HEK293 (cell line): Measurements from ENCODE around the gene GTF3C5.

Experiments
- CTCF ChIA-PET: fragments of 350-600 bp; formaldehyde crosslinking; extraction: SDS; loops from one replicate; lab custom pipeline; 2021; ENCODE audit warnings: antibody characterized with exemption; lab: Yijun Ruan, JAX
- POLR2A ChIA-PET: fragments of 300-600 bp; formaldehyde crosslinking; extraction: SDS; loops from one replicate; lab custom pipeline; 2020; ENCODE audit warnings: antibody characterized with exemption, inconsistent platforms; lab: Yijun Ruan, JAX
- H3K27ac ChIP-seq: fragments of 200-500 bp; sonication (Bioruptor generic); 2 replicates; pipeline ENCODE4 v1.5.1; 2014; ENCODE audit warnings: low read depth, low read length, control low read depth, inconsistent platforms; ENCODE audit errors: extremely low read depth
- H3K36me3 ChIP-seq, 2 experiments: fragments of 200-500 bp in 1 of 2; sonication (Bioruptor generic) in 1 of 2; 1 replicate in 1 of 2; 2 replicates in 1 of 2; pipeline ENCODE4 v1.5.1; 2014 to 2017; ENCODE audit warnings: inconsistent platforms in 2 of 2, low read length in 2 of 2; ENCODE audit not compliant: control insufficient read depth in 2 of 2, insufficient read depth in 1 of 2
- H3K4me1 ChIP-seq: fragments of 200-500 bp; sonication (Bioruptor generic); 2 replicates; pipeline ENCODE4 v1.5.1; 2014; ENCODE audit warnings: mild to moderate bottlenecking, low read length, inconsistent platforms; ENCODE audit not compliant: control insufficient read depth, insufficient read depth
- H3K4me3 ChIP-seq: 2 replicates; pipeline ENCODE4 v1.5.1; 2011; ENCODE audit warnings: low read depth, mild to moderate bottlenecking, control low read depth, low read length, moderate library complexity
- H3K9me3 ChIP-seq: fragments of 200-500 bp; sonication (Bioruptor generic); 2 replicates; pipeline ENCODE4 v1.5.1; 2014; ENCODE audit warnings: low read depth, low read length, inconsistent platforms; ENCODE audit not compliant: control insufficient read depth, insufficient read depth
- EGR2 ChIP-seq: fragments of 450-650 bp; formaldehyde crosslinking; IDR thresholded peaks from 2 replicates; pipeline ENCODE4 v1.5.1; 2016; ENCODE audit warnings: low read depth, missing biosample characterization, missing genetic modification characterization
- HOXA7 ChIP-seq: sonication (generic); formaldehyde crosslinking; IDR thresholded peaks from 2 replicates; pipeline ENCODE4 v1.8.1; 2022; ENCODE audit warnings: missing genetic modification reagents, borderline replicate concordance
- KLF1 ChIP-seq: fragments of 450-650 bp; formaldehyde crosslinking; IDR thresholded peaks from 2 replicates; pipeline ENCODE4 v1.5.1; 2016; ENCODE audit warnings: missing biosample characterization, missing genetic modification characterization
- REPIN1 ChIP-seq: fragments of 450-650 bp; formaldehyde crosslinking; IDR thresholded peaks from 2 replicates; pipeline ENCODE4 v1.5.1; 2017; ENCODE audit warnings: missing biosample characterization, missing genetic modification characterization, low read depth
- YY1 ChIP-seq: fragments of 450-650 bp; formaldehyde crosslinking; IDR thresholded peaks from 2 replicates; pipeline ENCODE4 v1.5.1; 2018; ENCODE audit warnings: missing biosample characterization, missing genetic modification characterization
- ZBTB1 ChIP-seq: fragments of 450-650 bp; formaldehyde crosslinking; IDR thresholded peaks from 2 replicates; pipeline ENCODE4 v1.5.1; 2016; ENCODE audit warnings: missing biosample characterization, missing genetic modification characterization
- ZNF146 ChIP-seq: fragments of 450-650 bp; formaldehyde crosslinking; IDR thresholded peaks from 2 replicates; pipeline ENCODE4 v1.5.1; 2016; ENCODE audit warnings: missing biosample characterization, missing genetic modification characterization
- ZNF16 ChIP-seq: fragments of 450-650 bp; formaldehyde crosslinking; IDR thresholded peaks from 2 replicates; pipeline ENCODE4 v1.5.1; 2016; ENCODE audit warnings: low read depth, missing biosample characterization, missing genetic modification characterization
- ZNF184 ChIP-seq: fragments of 450-650 bp; IDR thresholded peaks from 2 replicates; pipeline ENCODE4 v1.5.1; 2018; ENCODE audit warnings: missing biosample characterization, mild to moderate bottlenecking, missing genetic modification characterization
- ZNF37A ChIP-seq: fragments of 450-650 bp; IDR thresholded peaks from 2 replicates; pipeline ENCODE4 v1.5.1; 2018; ENCODE audit warnings: missing biosample characterization, missing genetic modification characterization
- ZNF416 ChIP-seq: fragments of 450-650 bp; formaldehyde crosslinking; IDR thresholded peaks from 2 replicates; pipeline ENCODE4 v1.5.1; 2016; ENCODE audit warnings: missing biosample characterization, missing genetic modification characterization
- ZNF510 ChIP-seq: fragments of 450-650 bp; formaldehyde crosslinking; IDR thresholded peaks from 2 replicates; pipeline ENCODE4 v1.5.1; 2018; ENCODE audit warnings: mild to moderate bottlenecking, missing genetic modification characterization, missing biosample characterization; ENCODE audit not compliant: insufficient replicate concordance
- ZNF558 ChIP-seq: fragments of 450-650 bp; formaldehyde crosslinking; IDR thresholded peaks from 2 replicates; pipeline ENCODE4 v1.5.1; 2016; ENCODE audit warnings: missing biosample characterization, missing genetic modification characterization
- ZNF560 ChIP-seq: fragments of 450-650 bp; formaldehyde crosslinking; IDR thresholded peaks from 2 replicates; pipeline ENCODE4 v1.5.1; 2017; ENCODE audit warnings: missing biosample characterization, missing genetic modification characterization, borderline replicate concordance
- ZNF561 ChIP-seq: fragments of 450-650 bp; IDR thresholded peaks from 2 replicates; pipeline ENCODE4 v1.5.1; 2018; ENCODE audit warnings: missing biosample characterization, missing genetic modification characterization, borderline replicate concordance
- ZNF596 ChIP-seq: fragments of 450-650 bp; IDR thresholded peaks from 2 replicates; pipeline ENCODE4 v1.5.0; 2018; ENCODE audit warnings: missing biosample characterization, mild to moderate bottlenecking, missing genetic modification characterization, moderate library complexity
- ZNF654 ChIP-seq: fragments of 450-650 bp; formaldehyde crosslinking; IDR thresholded peaks from 2 replicates; pipeline ENCODE4 v1.5.1; 2016; ENCODE audit warnings: low read depth, missing biosample characterization, missing genetic modification characterization
- ZNF777 ChIP-seq: fragments of 450-650 bp; formaldehyde crosslinking; IDR thresholded peaks from 2 replicates; pipeline ENCODE4 v1.5.1; 2017; ENCODE audit warnings: missing biosample characterization, missing genetic modification characterization, borderline replicate concordance
- TF ChIP-seq, protein P1 (sequence below): fragments of 450-650 bp; formaldehyde crosslinking; IDR thresholded peaks from 2 replicates; pipeline ENCODE4 v1.5.1; 2016; ENCODE audit warnings: missing biosample characterization, missing genetic modification characterization
- TF ChIP-seq, protein P2 (sequence below): fragments of 450-650 bp; formaldehyde crosslinking; IDR thresholded peaks from 2 replicates; pipeline ENCODE4 v1.5.1; 2016; ENCODE audit warnings: missing biosample characterization, missing genetic modification characterization
- TF ChIP-seq, protein P3 (sequence below): fragments of 450-650 bp; formaldehyde crosslinking; IDR thresholded peaks from 2 replicates; pipeline ENCODE4 v1.5.1; 2017; ENCODE audit warnings: missing biosample characterization, mild to moderate bottlenecking, missing genetic modification characterization, moderate library complexity
- TF ChIP-seq, protein P4 (sequence below): fragments of 450-650 bp; formaldehyde crosslinking; IDR thresholded peaks from 2 replicates; pipeline ENCODE4 v1.5.1; 2016; ENCODE audit warnings: missing biosample characterization, missing genetic modification characterization

Gene GTF3C5

DNA sequence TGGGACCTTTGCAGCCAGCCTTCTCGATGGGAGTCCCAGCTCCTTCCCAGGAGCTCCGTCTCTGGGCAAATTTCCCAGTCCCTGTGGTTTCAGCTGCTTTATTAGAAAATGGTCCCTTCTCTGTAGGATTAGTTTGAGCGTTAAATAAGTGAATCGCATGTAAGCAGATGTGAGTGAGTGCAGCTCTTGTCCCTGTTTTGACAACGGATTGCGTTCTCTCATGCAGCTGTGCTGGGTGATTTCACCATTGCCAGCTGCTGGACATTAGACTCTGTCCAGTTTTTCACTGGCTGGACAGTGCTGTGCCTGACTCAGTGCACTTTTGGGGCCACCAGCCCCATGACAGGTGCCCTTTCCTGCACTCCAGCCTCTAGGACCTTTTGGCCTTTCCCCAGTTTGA is 19.3 kb downstream of the GTF3C5 start:
- Histone ChIP-seq H3K4me1 (no peaks in the 10 kb centered on the region), H3K4me3 (no peak overlapping the region), H3K9me3 (no peaks in the 10 kb centered on the region), H3K27ac (no peak overlapping the region), H3K36me3 (peaks cover 5 to 87% of the 10 kb centered on the region in 2 experiments)
- TF ChIP-seq, protein P1, sequence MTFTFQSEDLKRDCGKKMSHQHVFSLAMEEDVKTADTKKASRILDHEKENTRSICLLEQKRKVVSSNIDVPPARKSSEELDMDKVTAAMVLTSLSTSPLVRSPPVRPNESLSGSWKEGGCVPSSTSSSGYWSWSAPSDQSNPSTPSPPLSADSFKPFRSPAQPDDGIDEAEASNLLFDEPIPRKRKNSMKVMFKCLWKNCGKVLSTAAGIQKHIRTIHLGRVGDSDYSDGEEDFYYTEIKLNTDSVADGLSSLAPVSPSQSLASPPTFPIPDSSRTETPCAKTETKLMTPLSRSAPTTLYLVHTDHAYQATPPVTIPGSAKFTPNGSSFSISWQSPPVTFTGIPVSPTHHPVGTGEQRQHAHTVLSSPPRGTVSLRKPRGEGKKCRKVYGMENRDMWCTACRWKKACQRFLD (tag by site-specific recombination) = no peak
- TF ChIP-seq ZNF560 (no peak), YY1 (tag by site-specific recombination) (no peak), ZNF654 (tag by site-specific recombination) (no peak), ZNF510 (tag by site-specific recombination) (no peak), ZNF37A (tag by site-specific recombination) (no peak), EGR2 (no peak), ZNF561 (tag by site-specific recombination) (no peak), HOXA7 (CRISPR knock-in tag) (no peak), ZBTB1 (no peak), ZNF16 (no peak), ZNF146 (tag by site-specific recombination) (no peak), ZNF558 (tag by site-specific recombination) (no peak), ZNF416 (tag by site-specific recombination) (no peak), ZNF777 (no peak)
- TF ChIP-seq, protein P2, sequence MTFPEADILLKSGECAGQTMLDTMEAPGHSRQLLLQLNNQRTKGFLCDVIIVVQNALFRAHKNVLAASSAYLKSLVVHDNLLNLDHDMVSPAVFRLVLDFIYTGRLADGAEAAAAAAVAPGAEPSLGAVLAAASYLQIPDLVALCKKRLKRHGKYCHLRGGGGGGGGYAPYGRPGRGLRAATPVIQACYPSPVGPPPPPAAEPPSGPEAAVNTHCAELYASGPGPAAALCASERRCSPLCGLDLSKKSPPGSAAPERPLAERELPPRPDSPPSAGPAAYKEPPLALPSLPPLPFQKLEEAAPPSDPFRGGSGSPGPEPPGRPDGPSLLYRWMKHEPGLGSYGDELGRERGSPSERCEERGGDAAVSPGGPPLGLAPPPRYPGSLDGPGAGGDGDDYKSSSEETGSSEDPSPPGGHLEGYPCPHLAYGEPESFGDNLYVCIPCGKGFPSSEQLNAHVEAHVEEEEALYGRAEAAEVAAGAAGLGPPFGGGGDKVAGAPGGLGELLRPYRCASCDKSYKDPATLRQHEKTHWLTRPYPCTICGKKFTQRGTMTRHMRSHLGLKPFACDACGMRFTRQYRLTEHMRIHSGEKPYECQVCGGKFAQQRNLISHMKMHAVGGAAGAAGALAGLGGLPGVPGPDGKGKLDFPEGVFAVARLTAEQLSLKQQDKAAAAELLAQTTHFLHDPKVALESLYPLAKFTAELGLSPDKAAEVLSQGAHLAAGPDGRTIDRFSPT (tag by site-specific recombination) = no peak
- TF ChIP-seq, protein P3, sequence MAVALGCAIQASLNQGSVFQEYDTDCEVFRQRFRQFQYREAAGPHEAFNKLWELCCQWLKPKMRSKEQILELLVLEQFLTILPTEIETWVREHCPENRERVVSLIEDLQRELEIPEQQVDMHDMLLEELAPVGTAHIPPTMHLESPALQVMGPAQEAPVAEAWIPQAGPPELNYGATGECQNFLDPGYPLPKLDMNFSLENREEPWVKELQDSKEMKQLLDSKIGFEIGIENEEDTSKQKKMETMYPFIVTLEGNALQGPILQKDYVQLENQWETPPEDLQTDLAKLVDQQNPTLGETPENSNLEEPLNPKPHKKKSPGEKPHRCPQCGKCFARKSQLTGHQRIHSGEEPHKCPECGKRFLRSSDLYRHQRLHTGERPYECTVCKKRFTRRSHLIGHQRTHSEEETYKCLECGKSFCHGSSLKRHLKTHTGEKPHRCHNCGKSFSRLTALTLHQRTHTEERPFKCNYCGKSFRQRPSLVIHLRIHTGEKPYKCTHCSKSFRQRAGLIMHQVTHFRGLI (tag by site-specific recombination) = no peak
- TF ChIP-seq, protein P4, sequence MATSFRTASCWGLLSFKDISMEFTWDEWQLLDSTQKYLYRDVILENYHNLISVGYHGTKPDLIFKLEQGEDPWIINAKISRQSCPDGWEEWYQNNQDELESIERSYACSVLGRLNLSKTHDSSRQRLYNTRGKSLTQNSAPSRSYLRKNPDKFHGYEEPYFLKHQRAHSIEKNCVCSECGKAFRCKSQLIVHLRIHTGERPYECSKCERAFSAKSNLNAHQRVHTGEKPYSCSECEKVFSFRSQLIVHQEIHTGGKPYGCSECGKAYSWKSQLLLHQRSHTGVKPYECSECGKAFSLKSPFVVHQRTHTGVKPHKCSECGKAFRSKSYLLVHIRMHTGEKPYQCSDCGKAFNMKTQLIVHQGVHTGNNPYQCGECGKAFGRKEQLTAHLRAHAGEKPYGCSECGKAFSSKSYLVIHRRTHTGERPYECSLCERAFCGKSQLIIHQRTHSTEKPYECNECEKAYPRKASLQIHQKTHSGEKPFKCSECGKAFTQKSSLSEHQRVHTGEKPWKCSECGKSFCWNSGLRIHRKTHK = no peak
- POLR2A ChIA-PET = interaction anchor here (3.3 kb wide), 1 partner anchor 19 kb away, joined by 10 read pairs; the partner anchor contains the start of gene GTF3C5
- CTCF ChIA-PET = interaction anchor here (0.5 to 1.3 kb wide), 5 partner anchors 10 to 131 kb away, joined by 3 to 8 read pairs (median 3); no protein-coding TSS in a partner anchor

DNA sequence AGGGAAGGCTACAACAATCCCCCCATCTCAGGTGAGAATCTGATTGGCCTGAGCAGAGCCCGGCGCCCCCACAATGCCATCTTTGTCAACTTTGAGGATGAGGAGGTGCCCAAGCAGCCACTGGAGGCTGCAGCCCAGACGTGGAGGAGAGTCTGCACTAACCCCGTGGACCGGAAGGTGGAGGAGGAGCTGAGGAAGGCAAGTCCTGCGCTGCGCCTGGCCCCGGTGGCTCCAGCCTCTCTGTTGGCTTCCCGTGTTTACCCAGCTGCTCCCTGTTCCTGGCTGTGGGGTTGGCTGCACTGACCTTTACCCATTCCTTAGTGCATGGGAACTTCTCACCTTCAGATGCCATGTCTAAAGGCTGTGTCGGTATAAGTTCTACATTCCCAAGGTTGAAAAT is 20.0 kb downstream of the GTF3C5 start:
- TF ChIP-seq ZNF184 (tag by site-specific recombination) (no peak), REPIN1 (no peak), ZNF596 (tag by site-specific recombination) (no peak), KLF1 (tag by site-specific recombination) (no peak)
- TF ChIP-seq, all 188 proteins: peak for 0
- Histone ChIP-seq H3K27ac (no peak overlapping the region), H3K9me3 (no peaks in the 10 kb centered on the region), H3K4me3 (no peak overlapping the region), H3K36me3 (peaks cover 2 to 87% of the 10 kb centered on the region in 2 experiments), H3K4me1 (no peaks in the 10 kb centered on the region)
- ChIA-PET CTCF (interaction anchor here (0.5 to 1.3 kb wide), 5 partner anchors 29 to 130 kb away, joined by 3 to 8 read pairs (median 3); no protein-coding TSS in a partner anchor), POLR2A (interaction anchor here (3.3 kb wide), 1 partner anchor 20 kb away, joined by 10 read pairs; the partner anchor contains the start of gene GTF3C5)
